CD14-positive monocyte (primary cell): ENCODE results near the gene TGFBR1. TPM values are rescaled to one million over a fixed set of nuclear protein-coding genes. Genes with fewer than 3 reads are reported as not detected.

Experiments
- DNase-seq, 3 donors: peaks; one replicate each; pipeline ENCODE4 v3.0.0-alpha.2; 2011 to 2022
- H2AFZ ChIP-seq: 2 replicates; pipeline ENCODE4 v1.6.0; 2012; ENCODE audit warnings: mild to moderate bottlenecking, low read depth, low read length, inconsistent platforms; ENCODE audit not compliant: insufficient read depth, poor library complexity, severe bottlenecking
- H3K27ac ChIP-seq, 2 donors: 1 replicate in 1 of 2; 2 replicates in 1 of 2; pipeline ENCODE4 v1.5.1; 2012 to 2013; ENCODE audit warnings: low read length in 2 of 2, control low read depth in 1 of 2, inconsistent platforms in 1 of 2, low read depth in 1 of 2, mild to moderate bottlenecking in 1 of 2
- H3K27me3 ChIP-seq, 2 donors: one replicate each; pipeline versions ENCODE4 v1.6.0 to v1.6.1; 2011 to 2013; ENCODE audit warnings: low read length in 2 of 2; ENCODE audit not compliant: control insufficient read depth in 2 of 2, insufficient read depth in 2 of 2
- H3K36me3 ChIP-seq, 2 donors: replicated peaks in 1 of 2; 1 replicate in 1 of 2; 2 replicates in 1 of 2; pipeline versions ENCODE4 v1.5.1 to v1.6.1; 2012 to 2013; ENCODE audit warnings: low read length in 2 of 2, control low read depth in 1 of 2, inconsistent platforms in 1 of 2, mild to moderate bottlenecking in 1 of 2; ENCODE audit not compliant: insufficient read depth in 2 of 2, control insufficient read depth in 1 of 2
- H3K4me1 ChIP-seq, 2 donors: 1 replicate in 1 of 2; 2 replicates in 1 of 2; pipeline versions ENCODE4 v1.5.1 to v1.6.1; 2012 to 2013; ENCODE audit warnings: low read length in 2 of 2, control low read depth in 1 of 2, inconsistent platforms in 1 of 2, mild to moderate bottlenecking in 1 of 2, moderate library complexity in 1 of 2; ENCODE audit not compliant: insufficient read depth in 2 of 2, control insufficient read depth in 1 of 2
- H3K4me2 ChIP-seq: replicated peaks from 2 replicates; pipeline ENCODE3; 2012; ENCODE audit warnings: low read length, moderate library complexity, mild to moderate bottlenecking; ENCODE audit not compliant: poor library complexity, severe bottlenecking; ENCODE audit errors: extremely low read depth
- H3K4me3 ChIP-seq, 3 experiments: fragments of 200-600 bp in 1 of 3; sonication (generic) in 1 of 3; replicated peaks in 1 of 3; 1 replicate in 2 of 3; 2 replicates in 1 of 3; pipeline ENCODE4 v1.5.1; 2011 to 2013; ENCODE audit warnings: low read length in 3 of 3, mild to moderate bottlenecking in 3 of 3, control low read depth in 2 of 3, low read depth in 2 of 3, inconsistent platforms in 1 of 3, moderate library complexity in 1 of 3
- H3K79me2 ChIP-seq: 2 replicates; pipeline ENCODE4 v1.6.0; 2012; ENCODE audit warnings: mild to moderate bottlenecking, control low read depth, inconsistent platforms, low read length, moderate library complexity; ENCODE audit not compliant: insufficient read depth
- H3K9ac ChIP-seq: 2 replicates; pipeline ENCODE4 v1.6.0; 2017; ENCODE audit warnings: low read length, mild to moderate bottlenecking; ENCODE audit not compliant: insufficient read depth, poor library complexity, severe bottlenecking
- H3K9me3 ChIP-seq, 2 donors: replicated peaks in 1 of 2; 1 replicate in 1 of 2; 2 replicates in 1 of 2; pipeline versions ENCODE4 v1.5.1 to v1.6.1; 2012 to 2013; ENCODE audit warnings: low read length in 2 of 2, control low read depth in 1 of 2; ENCODE audit not compliant: control insufficient read depth in 1 of 2, insufficient read depth in 1 of 2
- H4K20me1 ChIP-seq: 2 replicates; pipeline ENCODE4 v1.6.0; 2012; ENCODE audit warnings: mild to moderate bottlenecking, low read length, control low read depth, moderate library complexity; ENCODE audit not compliant: insufficient read depth
- H3K27ac Mint-ChIP-seq, 7 donors: one replicate each; pipeline ENCODE4 v1.8.0; 2020; ENCODE audit warnings: mild to moderate bottlenecking in 7 of 7, mixed read lengths in 7 of 7, moderate library complexity in 6 of 7, inconsistent platforms in 2 of 7
- H3K27me3 Mint-ChIP-seq, 3 donors: one replicate each; pipeline ENCODE4 v1.8.0; 2021 to 2022; ENCODE audit warnings: low read depth in 3 of 3, mild to moderate bottlenecking in 3 of 3, mixed read lengths in 3 of 3, moderate library complexity in 3 of 3, inconsistent platforms in 1 of 3
- H3K36me3 Mint-ChIP-seq, 2 donors: one replicate each; pipeline ENCODE4 v1.8.0; 2020; ENCODE audit warnings: mixed read lengths in 2 of 2, inconsistent platforms in 1 of 2, mild to moderate bottlenecking in 1 of 2
- H3K4me1 Mint-ChIP-seq: one replicate; pipeline ENCODE4 v1.8.0; 2020; ENCODE audit warnings: mild to moderate bottlenecking, mixed read lengths
- H3K4me3 Mint-ChIP-seq, 2 donors: one replicate each; pipeline ENCODE4 v1.8.0; 2020; ENCODE audit warnings: mild to moderate bottlenecking in 2 of 2, mixed read lengths in 2 of 2, moderate library complexity in 1 of 2
- H3K9me3 Mint-ChIP-seq, 7 donors: one replicate each; pipeline ENCODE4 v1.8.0; 2020 to 2022; ENCODE audit warnings: mixed read lengths in 7 of 7, mild to moderate bottlenecking in 6 of 7, moderate library complexity in 6 of 7, inconsistent platforms in 2 of 7
- CTCF ChIP-seq: fragments of 200-600 bp; IDR thresholded peaks from one replicate; pipeline ENCODE4 v1.8.0; 2022; ENCODE audit warnings: antibody characterized with exemption, mild to moderate bottlenecking
- WGBS: methylation state at CpG from one replicate; pipeline ENCODE4 v1.1.5; 2013; ENCODE audit warnings: missing lambda C conversion rate; ENCODE audit not compliant: insufficient coverage; 5-methylcytosine and 5-hydroxymethylcytosine counted together
- intact Hi-C, 2 donors: fragments of 100-400 bp; cut with micrococcal nuclease; formaldehyde crosslinking; loops; one replicate each; pipeline versions ENCODE4 v1.15.0 to v1.15.1; 2023
- polyA plus RNA-seq, 3 donors: library from polyadenylated mRNA; depleted of rRNA in 1 of 3; unstranded in 2 of 3; stranded (reverse) in 1 of 3; fragments of 300-500 nt in 2 of 3; fragments of >200 nt in 1 of 3; fragmentation: Illumina TruSeq in 2 of 3; gene quantifications; 1 replicate in 2 of 3; 2 replicates in 1 of 3; pipeline ENCODE4 v1.2.3, GENCODE V29; 2012 to 2021

The TGFBR1 gene
- polyA plus RNA-seq, 3 donors: 10.7 to 26.8 (median 25.0) TPM

GRCh38 chr9:99172124-99173091 lies 67.5 kb downstream of the TGFBR1 start:
- Histone ChIP-seq H3K27me3 (no peaks in the 10 kb centered on the region), H3K36me3 (no peaks in the 10 kb centered on the region), H3K9ac (no peak overlapping the region), H3K9me3 (no peaks in the 10 kb centered on the region), H3K4me3 (no peak overlapping the region), H4K20me1 (no peaks in the 10 kb centered on the region), H2AFZ (no peak overlapping the region), H3K4me1 (no peaks in the 10 kb centered on the region), H3K27ac (no peak overlapping the region), H3K4me2 (no peak overlapping the region), H3K79me2 (no peaks in the 10 kb centered on the region)
- no peaks in the 10 kb centered on the region for H3K4me1 Mint-ChIP-seq
- DNase-seq: no peak
- no peaks in the 10 kb centered on the region for H3K36me3 Mint-ChIP-seq
- no peak overlapping the region for H3K4me3 Mint-ChIP-seq
- H3K27ac Mint-ChIP-seq: no peak overlapping the region
- 98% methylated on average over 5 of the region's 10 CpGs for WGBS
- peaks cover 0 to 6% (median 2%) of the 10 kb centered on the region in 3 donors for H3K27me3 Mint-ChIP-seq
- no peaks in the 10 kb centered on the region for H3K9me3 Mint-ChIP-seq
- no peak for TF ChIP-seq CTCF
- intact Hi-C loops: no loop called here

- peak overlapping the region in 1 of 2 donors; percentile 47 for H3K4me3 Mint-ChIP-seq
- no peak for DNase-seq
- H3K9me3 Mint-ChIP-seq: no peaks in the 10 kb centered on the region
- no peaks in the 10 kb centered on the region for H3K36me3 Mint-ChIP-seq
- no peak overlapping the region for H3K27ac ChIP-seq
- H3K4me1 Mint-ChIP-seq: no peaks in the 10 kb centered on the region
- no peaks in the 10 kb centered on the region for H3K4me1 ChIP-seq
- H3K9ac ChIP-seq: no peak overlapping the region
- H3K9me3 ChIP-seq: no peaks in the 10 kb centered on the region
- H3K36me3 ChIP-seq: no peaks in the 10 kb centered on the region
- WGBS: 87% methylated on average over 3 of the region's 10 CpGs
- intact Hi-C loops: no loop called here
- H3K27ac Mint-ChIP-seq: peak overlapping the region in 1 of 7 donors; percentile 8
- H3K79me2 ChIP-seq: no peaks in the 10 kb centered on the region
- no peaks in the 10 kb centered on the region for H3K27me3 ChIP-seq
- no peaks in the 10 kb centered on the region for H3K27me3 Mint-ChIP-seq
- H4K20me1 ChIP-seq: no peaks in the 10 kb centered on the region
- no peak overlapping the region for H3K4me3 ChIP-seq
- H3K4me2 ChIP-seq: no peak overlapping the region
- no peak overlapping the region for H2AFZ ChIP-seq
- no peak for TF ChIP-seq CTCF
Measured at GRCh38 chr9:99173570-99174504, 68.9 kb downstream of the TGFBR1 start.
